Heart right ventricle (tissue), 16 donors: ENCODE results near the gene NMUR2. TPM values are rescaled to one million over a fixed set of nuclear protein-coding genes. Genes with fewer than 3 reads are reported as not detected.

Source experiments
- ATAC-seq, 8 donors: fragments of 200-7000 bp; cut with Tn5 transposase; one replicate each; pipeline ENCODE4 v1.9.1; 2020; ENCODE audit warnings: mild to moderate bottlenecking in 8 of 8, moderate library complexity in 8 of 8, moderate number of reproducible peaks in 1 of 8
- DNase-seq, 2 donors: peaks; one replicate each; pipeline ENCODE4 v3.0.0-alpha.2; 2020
- H3K27ac ChIP-seq, 10 donors: fragments of 200-600 bp; sonication (generic) in 2 of 10; one replicate each; pipeline versions ENCODE4 v1.5.0 to v1.8.0; 2020 to 2022; ENCODE audit warnings: mild to moderate bottlenecking in 3 of 10
- H3K27me3 ChIP-seq, 7 donors: fragments of 200-600 bp; one replicate each; pipeline ENCODE4 v1.8.0; 2021 to 2022; ENCODE audit warnings: mild to moderate bottlenecking in 2 of 7
- H3K36me3 ChIP-seq, 9 donors: fragments of 200-600 bp; sonication (generic) in 1 of 9; one replicate each; pipeline versions ENCODE4 v1.5.0 to v1.8.0; 2020 to 2022; ENCODE audit warnings: mild to moderate bottlenecking in 2 of 9
- H3K4me1 ChIP-seq, 9 donors: fragments of 200-600 bp; sonication (generic) in 1 of 9; one replicate each; pipeline versions ENCODE4 v1.5.0 to v1.8.0; 2020 to 2022; ENCODE audit warnings: mild to moderate bottlenecking in 4 of 9
- H3K4me3 ChIP-seq, 10 donors: fragments of 200-600 bp; sonication (generic) in 2 of 10; one replicate each; pipeline versions ENCODE4 v1.5.0 to v1.8.0; 2020 to 2022; ENCODE audit warnings: mild to moderate bottlenecking in 7 of 10, moderate library complexity in 2 of 10
- H3K9me3 ChIP-seq, 11 donors: fragments of 200-600 bp in 10 of 11; sonication (generic) in 2 of 11; one replicate each; pipeline versions ENCODE4 v1.5.0 to v1.8.0; 2013 to 2022; ENCODE audit warnings: mild to moderate bottlenecking in 2 of 11, control low read depth in 1 of 11, moderate library complexity in 1 of 11
- WGBS, 2 donors: extraction: QIAGEN DNeasy Blood & Tissue Kit; methylation state at CpG; one replicate each; pipeline ENCODE4 v1.1.7; 2013; ENCODE audit warnings: inconsistent platforms in 1 of 2; 5-methylcytosine and 5-hydroxymethylcytosine counted together
- intact Hi-C, 10 donors: fragments of 100-400 bp; cut with DNase I; formaldehyde crosslinking; loops; one replicate each; pipeline versions ENCODE4 v1.11.1 to v1.14.2; 2022
- polyA plus RNA-seq, 2 donors: library from polyadenylated mRNA; stranded (reverse); fragments of 200-250 nt; gene quantifications; one replicate each; pipeline ENCODE4 v1.2.3, GENCODE V29; 2013
- total RNA-seq, 10 donors: library from RNA; stranded (reverse); fragmentation: NEBNext Ultra II Directional in 3 of 10; extraction: Animal tissue kit (Norgen Biotek cat#: 25700) in 3 of 10; gene quantifications; one replicate each; pipeline versions ENCODE4 v1.2.1 to v1.2.4, GENCODE V29; 2021 to 2023
- TF ChIP-seq, protein P1 (sequence below), 9 donors: fragments of 200-600 bp; sonication (generic) in 2 of 9; IDR thresholded peaks; one replicate each; pipeline versions ENCODE4 v1.5.0 to v1.8.0; 2021 to 2022; ENCODE audit warnings: antibody characterized with exemption in 9 of 9, mild to moderate bottlenecking in 5 of 9, moderate library complexity in 1 of 9
- donor health status: Arrhythmogenic right ventricular cardiomyopathy.
- donor health status: ischemic (EF 13 %, LVEDD 7.1; RV severe dilation, severe dysfunction).
- donor health status: healthy with polysubstance abuse.
- donor health status: DM: no; HTN: yes; CAD: no.
- donor health status: DM: no; HTN: no; CAD: no.
- donor health status: ischemic (EF 25% LVEDD 6.9; RV normal size, moderate dysfunction).
- donor health status: ischemic (EF 25% LVEDD 5.7; RV mildly dilated, moderate dysfunction).
- donor health status: healthy.
- donor health status: DM: yes; HTN: yes; CAD: no.
- donor health status: Ischemic cardiomyopathy.
- donor health status: ischemic (EF 35%, LVEDD 5.7; RV mildly dilated, moderate dysfunction).
- donor health status: nonischemic (EF 11% LVEDD 7.7; RV severe dilation, severe dysfunction).
- donor health status: DM: yes; HTN: yes; CAD: no.
- donor health status: PGD.
- donor health status: ischemic (EF 29% LVEDD 5.4; RV normal size, mild dysfunction).
- donor health status: nonischemic (EF 23%, LVEDD 6.1; RV moderate dilation, normal function).

Gene NMUR2
- total and polyA plus RNA-seq, 12 donors, result 0.15 TPM; not detected in 11

DNA sequence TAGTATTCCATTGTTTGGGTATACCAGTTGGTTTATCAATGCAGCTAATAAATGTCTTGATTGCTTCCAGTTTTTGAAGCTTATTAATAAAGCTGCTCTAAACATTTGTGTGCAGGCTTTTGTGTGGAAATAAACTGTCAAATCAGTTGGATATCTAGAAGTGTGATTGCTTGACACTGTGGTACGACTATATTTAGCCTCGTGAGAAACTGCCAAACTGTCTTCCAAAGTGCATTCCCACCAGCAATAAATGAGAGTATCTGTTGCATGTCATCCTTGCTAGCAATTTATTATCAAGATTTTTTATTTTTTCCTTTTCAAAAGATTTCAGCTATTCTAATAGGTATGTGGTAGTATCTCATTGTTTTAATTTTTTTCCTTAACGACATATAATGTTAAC, 37.5 kb downstream of the NMUR2 start:
- H3K4me3 ChIP-seq, result no peak overlapping the region
- no peak overlapping the region for H3K27ac ChIP-seq
- peaks cover 0 to 7% (median 0%) of the 10 kb centered on the region in 9 donors for H3K4me1 ChIP-seq
- peaks cover 0 to 6% (median 0%) of the 10 kb centered on the region in 11 donors for H3K9me3 ChIP-seq
- DNase-seq (no peak), ATAC-seq (no peak)
- intact Hi-C loops, result no loop called here
- H3K36me3 ChIP-seq, result no peaks in the 10 kb centered on the region
- no peaks in the 10 kb centered on the region for H3K27me3 ChIP-seq
- TF ChIP-seq, protein P1, sequence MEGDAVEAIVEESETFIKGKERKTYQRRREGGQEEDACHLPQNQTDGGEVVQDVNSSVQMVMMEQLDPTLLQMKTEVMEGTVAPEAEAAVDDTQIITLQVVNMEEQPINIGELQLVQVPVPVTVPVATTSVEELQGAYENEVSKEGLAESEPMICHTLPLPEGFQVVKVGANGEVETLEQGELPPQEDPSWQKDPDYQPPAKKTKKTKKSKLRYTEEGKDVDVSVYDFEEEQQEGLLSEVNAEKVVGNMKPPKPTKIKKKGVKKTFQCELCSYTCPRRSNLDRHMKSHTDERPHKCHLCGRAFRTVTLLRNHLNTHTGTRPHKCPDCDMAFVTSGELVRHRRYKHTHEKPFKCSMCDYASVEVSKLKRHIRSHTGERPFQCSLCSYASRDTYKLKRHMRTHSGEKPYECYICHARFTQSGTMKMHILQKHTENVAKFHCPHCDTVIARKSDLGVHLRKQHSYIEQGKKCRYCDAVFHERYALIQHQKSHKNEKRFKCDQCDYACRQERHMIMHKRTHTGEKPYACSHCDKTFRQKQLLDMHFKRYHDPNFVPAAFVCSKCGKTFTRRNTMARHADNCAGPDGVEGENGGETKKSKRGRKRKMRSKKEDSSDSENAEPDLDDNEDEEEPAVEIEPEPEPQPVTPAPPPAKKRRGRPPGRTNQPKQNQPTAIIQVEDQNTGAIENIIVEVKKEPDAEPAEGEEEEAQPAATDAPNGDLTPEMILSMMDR (IDR thresholded peaks at IDR 0.05), result no peak
- 46 to 48% methylated on average over 3 of the region's 3 CpGs for WGBS, 2 donors

DNA sequence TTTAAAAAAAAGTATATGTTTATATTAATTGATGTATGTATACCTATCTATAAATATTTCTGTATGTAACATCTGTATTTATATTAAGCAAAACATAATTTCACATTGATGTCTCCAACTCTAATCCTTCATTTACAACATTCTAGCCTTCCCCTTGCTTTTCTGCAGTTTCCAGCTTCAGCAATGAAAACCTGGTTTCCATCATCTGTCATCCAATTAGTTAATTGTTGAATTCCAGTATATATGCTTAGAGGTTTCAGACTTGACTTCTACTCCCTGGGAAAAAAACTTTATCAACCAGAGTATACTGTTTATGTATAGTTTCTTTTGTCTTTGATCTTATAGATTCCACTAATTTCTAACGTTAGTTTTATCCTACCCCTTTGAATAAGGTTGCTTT, 38.4 kb downstream of the NMUR2 start:
- H3K4me3 ChIP-seq, result no peak overlapping the region
- H3K27ac ChIP-seq, result no peak overlapping the region
- peaks cover 0 to 6% (median 0%) of the 10 kb centered on the region in 11 donors for H3K9me3 ChIP-seq
- intact Hi-C loops, result no loop called here
- WGBS, 2 donors, result 44 to 49% methylated on average over 1 of the region's 1 CpG
- peaks cover 0 to 7% (median 0%) of the 10 kb centered on the region in 9 donors for H3K4me1 ChIP-seq
- TF ChIP-seq, protein P1 (IDR thresholded peaks at IDR 0.05), result no peak
- H3K36me3 ChIP-seq, result no peaks in the 10 kb centered on the region
- no peak for DNase-seq
- no peak for ATAC-seq
- no peaks in the 10 kb centered on the region for H3K27me3 ChIP-seq

DNA sequence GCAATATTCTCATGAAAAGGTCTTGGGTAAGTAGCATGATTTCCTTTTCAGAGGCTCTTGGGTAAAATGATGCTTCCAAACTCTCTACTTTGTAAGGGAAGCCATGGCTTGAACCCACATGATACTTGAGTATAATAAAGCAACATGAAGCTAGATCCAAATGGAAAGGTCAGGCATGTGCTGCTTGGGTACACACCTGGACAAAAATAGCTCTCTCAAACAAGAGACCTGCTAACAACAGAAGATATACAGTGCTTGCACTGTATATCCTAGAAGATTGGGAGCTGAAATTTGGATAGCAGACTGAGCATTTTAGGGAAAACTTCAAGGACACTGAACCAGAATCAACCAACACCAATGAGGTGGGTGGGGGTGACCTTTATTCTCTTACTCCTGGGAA, 40.2 kb downstream of the NMUR2 start:
- ATAC-seq (peak in 2 of 8 donors; percentile 25 to 50), DNase-seq (no peak)
- intact Hi-C loops, result no loop called here
- H3K9me3 ChIP-seq, result peaks cover 0 to 6% (median 0%) of the 10 kb centered on the region in 11 donors
- H3K4me1 ChIP-seq, result peaks cover 0 to 7% (median 0%) of the 10 kb centered on the region in 9 donors
- no peak overlapping the region for H3K4me3 ChIP-seq
- H3K27me3 ChIP-seq, result no peaks in the 10 kb centered on the region
- no peaks in the 10 kb centered on the region for H3K36me3 ChIP-seq
- TF ChIP-seq, protein P1 (IDR thresholded peaks at IDR 0.05), result no peak
- no peak overlapping the region for H3K27ac ChIP-seq

DNA sequence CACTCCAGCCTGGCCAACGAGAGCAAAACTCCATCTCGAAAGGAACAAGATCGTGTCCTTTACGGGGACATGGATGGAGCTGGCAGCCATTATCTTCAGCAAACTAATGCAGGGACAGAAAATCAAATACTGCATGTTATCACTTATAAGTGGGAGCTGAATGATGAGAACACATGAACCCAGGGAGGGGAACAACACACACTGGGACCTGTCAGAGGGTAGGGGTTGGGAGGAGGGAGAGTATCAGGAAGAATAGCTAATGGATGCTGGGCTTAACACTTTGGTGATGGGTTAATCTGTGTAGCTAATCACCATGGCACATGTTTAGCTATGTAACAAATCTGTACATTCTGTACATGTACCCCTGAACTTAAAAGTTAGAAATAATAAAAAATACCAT, 40.9 kb downstream of the NMUR2 start:
- 39 to 53% methylated on average over 4 of the region's 4 CpGs for WGBS, 2 donors
- ATAC-seq, result no peak
- intact Hi-C loops, result no loop called here
- TF ChIP-seq, protein P1 (IDR thresholded peaks at IDR 0.05), result no peak
- Histone ChIP-seq H3K27ac (no peak overlapping the region), H3K4me3 (no peak overlapping the region), H3K4me1 (peaks cover 0 to 7% (median 0%) of the 10 kb centered on the region in 9 donors), H3K27me3 (no peaks in the 10 kb centered on the region), H3K36me3 (no peaks in the 10 kb centered on the region), H3K9me3 (peaks cover 0 to 6% (median 0%) of the 10 kb centered on the region in 11 donors)
- no peak for DNase-seq
